ENCODE measurements around the gene TRAPPC8. TPM values are rescaled to one million over a fixed set of nuclear protein-coding genes. Genes with fewer than 3 reads are reported as not detected.

Gene TRAPPC8
- total RNA-seq, 1 experiment from 2014 or later, result 30.4 TPM

DNA sequence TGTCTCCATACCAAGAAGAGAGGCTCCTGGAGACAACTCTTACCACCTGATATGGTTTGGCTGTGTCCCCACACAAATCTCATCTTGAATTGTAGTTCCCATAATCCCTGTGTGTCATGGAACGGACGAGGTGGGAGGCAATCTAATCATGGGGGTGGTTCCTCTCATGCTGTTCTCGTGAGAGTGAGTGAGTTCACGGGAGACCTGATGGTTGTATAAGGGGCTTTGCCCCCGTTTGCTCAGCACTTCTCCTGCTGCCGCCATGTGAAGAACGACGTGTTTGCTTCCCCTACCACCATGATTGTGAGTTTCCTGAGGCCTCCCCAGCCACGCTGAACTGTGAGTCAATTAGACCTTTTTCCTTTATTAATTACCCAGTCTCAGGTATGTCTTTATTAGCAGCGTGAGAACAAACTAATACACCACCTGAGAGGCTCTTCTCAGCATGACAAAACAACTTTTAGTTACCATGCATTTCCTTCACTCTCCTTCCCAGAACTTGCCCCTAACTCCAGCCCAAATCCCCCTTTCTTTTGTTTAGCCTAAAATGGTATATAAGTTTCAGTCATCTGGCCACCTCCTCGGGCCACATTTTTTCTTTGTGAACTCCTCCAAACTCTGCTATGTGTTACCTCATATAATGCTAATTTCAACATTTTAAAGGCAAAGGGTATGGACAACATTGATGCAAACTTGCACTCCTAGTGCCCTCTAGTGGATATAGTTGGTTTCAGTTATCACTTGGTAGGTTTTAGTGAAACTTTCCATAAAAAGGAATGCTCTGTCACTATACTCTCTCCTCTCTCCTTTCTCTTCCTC is 123.6 kb downstream of the TRAPPC8 start:
- ATAC-seq, result peak; percentile 84

More for the DNA sequence above, 123.6 kb downstream of the TRAPPC8 start:
- Histone ChIP-seq H3K9ac (ENCODE audit: low read length) (no peak overlapping the region), H3K79me2 (ENCODE audit: insufficient read depth, low read length) (no peaks in the 10 kb centered on the region), H3K4me3 (replicated peaks in 1 of 2; ENCODE audit: low read depth in 1 of 2, low read length in 2 of 2) (no peak overlapping the region), H3K27ac (ENCODE audit: low read depth, low read length) (no peak overlapping the region), H3K9me2 (ENCODE audit: insufficient read depth) (no peaks in the 10 kb centered on the region), H2AFZ (ENCODE audit: low read depth, low read length, poor library complexity, severe bottlenecking) (peak overlapping the region; percentile 50), H3K36me3 (ENCODE audit: control insufficient read depth in 1 of 2, insufficient read depth in 2 of 2, low read length in 2 of 2) (no peaks in the 10 kb centered on the region), H4K20me1 (ENCODE audit: insufficient read depth) (no peaks in the 10 kb centered on the region), H3K4me2 (ENCODE audit: low read length) (no peak overlapping the region), H3K4me1 (ENCODE audit: control insufficient read depth in 1 of 2, insufficient read depth in 2 of 2, low read length in 2 of 2) (no peaks in the 10 kb centered on the region), H3K27me3 (ENCODE audit: insufficient read depth, low read length) (no peaks in the 10 kb centered on the region), H3K9me3 (ENCODE audit: control insufficient read depth in 1 of 2, insufficient read depth in 1 of 2, low read depth in 1 of 2, low read length in 2 of 2) (no peaks in the 10 kb centered on the region)
- POLR2A ChIA-PET, result no interaction called here
- intact Hi-C loops (cut with micrococcal nuclease), result loop anchor here (1.0 to 2.0 kb wide), 3 partner anchors 263 to 849 kb away; no protein-coding TSS in a partner anchor
- DNase-seq (ENCODE audit: low read depth, low spot score), result peak; percentile 39
- CTCF ChIA-PET, result interaction anchor here (0.7 to 1.3 kb wide), 4 partner anchors 206 to 839 kb away, joined by 3 to 5 read pairs (median 3); no protein-coding TSS in a partner anchor
- RAD21 ChIA-PET (ENCODE audit: low non-redundant PET in 1 of 2, low total read pairs in 2 of 2, uncharacterized antibody in 2 of 2, unreplicated experiment in 2 of 2), result no interaction called here
- TF ChIP-seq SP1 (IDR thresholded peaks at IDR 0.05; ENCODE audit: low read depth) (peak; percentile 15; the same call in 1 of the 2 replicates), POLR2A (IDR thresholded peaks at IDR 0.05; ENCODE audit: borderline replicate concordance, extremely low read depth, insufficient read depth, insufficient read length) (no peak), CTCF (IDR thresholded peaks at IDR 0.05 in 2 of 3, conservative IDR thresholded peaks at IDR 0.05 in 1 of 3; ENCODE audit: borderline replicate concordance in 1 of 3, insufficient read depth in 1 of 3, low read depth in 2 of 3, low read length in 2 of 3) (peak; percentile 68 to 82 (median 70); a peak in 5 of 6 replicates), RAD21 (IDR thresholded peaks at IDR 0.05; ENCODE audit: low read depth) (peak; percentile 82)
- BruUV-seq (replicated peaks), result no TSS peak
